Thyroid gland (tissue), 4 donors: Measurements from ENCODE around the gene ILKAP.

Source experiments
- POLR2A ChIP-seq, 2 donors: fragments of 450-650 bp; IDR thresholded peaks; one replicate each; pipeline ENCODE4 v1.6.1; 2017; ENCODE audit warnings: antibody characterized with exemption in 2 of 2, mild to moderate bottlenecking in 2 of 2, moderate library complexity in 1 of 2
- TF ChIP-seq, protein P1 (sequence below), 6 experiments: fragments of 200-600 bp in 3 of 6; fragments of 450-650 bp in 3 of 6; sonication (generic) in 3 of 6; IDR thresholded peaks; one replicate each; pipeline ENCODE4 v1.5.1; 2016 to 2019; ENCODE audit warnings: antibody characterized with exemption in 6 of 6, mild to moderate bottlenecking in 2 of 6, inconsistent platforms in 1 of 6, moderate library complexity in 1 of 6

DNA sequence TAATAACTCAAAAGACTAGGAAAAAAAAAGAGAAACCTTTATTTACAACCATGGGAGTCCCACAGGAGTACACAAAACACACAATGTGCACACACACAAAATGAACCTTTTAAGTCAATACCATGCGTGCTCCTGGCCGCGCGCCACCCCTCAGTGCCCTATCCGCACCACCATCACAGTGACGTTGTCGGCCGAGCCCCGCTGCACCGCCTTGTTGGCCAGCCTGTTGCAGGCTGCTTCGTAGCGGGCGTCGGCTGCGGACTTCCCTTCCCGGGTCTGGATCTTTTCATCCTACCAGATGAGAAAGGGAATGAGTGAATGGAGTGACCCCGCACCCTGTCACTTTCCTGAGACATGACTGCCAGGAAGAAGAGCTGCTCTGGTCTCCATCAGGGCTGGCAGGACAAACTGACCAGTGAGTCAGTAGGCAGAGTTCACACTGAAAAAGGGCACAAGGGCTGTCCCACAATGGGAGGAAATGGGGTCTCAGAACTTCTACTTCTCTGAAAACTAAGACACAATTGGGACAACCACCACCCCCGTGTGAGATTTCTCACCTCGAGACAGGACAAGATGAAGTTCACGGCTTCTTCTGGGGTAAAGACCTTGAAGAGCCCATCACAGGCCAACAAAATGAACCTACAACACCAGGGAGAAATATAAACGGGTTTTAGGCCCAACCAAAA is 33.0 kb downstream of the ILKAP start:
- TF ChIP-seq, protein P1, sequence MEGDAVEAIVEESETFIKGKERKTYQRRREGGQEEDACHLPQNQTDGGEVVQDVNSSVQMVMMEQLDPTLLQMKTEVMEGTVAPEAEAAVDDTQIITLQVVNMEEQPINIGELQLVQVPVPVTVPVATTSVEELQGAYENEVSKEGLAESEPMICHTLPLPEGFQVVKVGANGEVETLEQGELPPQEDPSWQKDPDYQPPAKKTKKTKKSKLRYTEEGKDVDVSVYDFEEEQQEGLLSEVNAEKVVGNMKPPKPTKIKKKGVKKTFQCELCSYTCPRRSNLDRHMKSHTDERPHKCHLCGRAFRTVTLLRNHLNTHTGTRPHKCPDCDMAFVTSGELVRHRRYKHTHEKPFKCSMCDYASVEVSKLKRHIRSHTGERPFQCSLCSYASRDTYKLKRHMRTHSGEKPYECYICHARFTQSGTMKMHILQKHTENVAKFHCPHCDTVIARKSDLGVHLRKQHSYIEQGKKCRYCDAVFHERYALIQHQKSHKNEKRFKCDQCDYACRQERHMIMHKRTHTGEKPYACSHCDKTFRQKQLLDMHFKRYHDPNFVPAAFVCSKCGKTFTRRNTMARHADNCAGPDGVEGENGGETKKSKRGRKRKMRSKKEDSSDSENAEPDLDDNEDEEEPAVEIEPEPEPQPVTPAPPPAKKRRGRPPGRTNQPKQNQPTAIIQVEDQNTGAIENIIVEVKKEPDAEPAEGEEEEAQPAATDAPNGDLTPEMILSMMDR (IDR thresholded peaks at IDR 0.05), result no peak
- no peak for TF ChIP-seq POLR2A (IDR thresholded peaks at IDR 0.05)
